ENCODE measurements around the gene NXF1.

NXF1 gene

DNA sequence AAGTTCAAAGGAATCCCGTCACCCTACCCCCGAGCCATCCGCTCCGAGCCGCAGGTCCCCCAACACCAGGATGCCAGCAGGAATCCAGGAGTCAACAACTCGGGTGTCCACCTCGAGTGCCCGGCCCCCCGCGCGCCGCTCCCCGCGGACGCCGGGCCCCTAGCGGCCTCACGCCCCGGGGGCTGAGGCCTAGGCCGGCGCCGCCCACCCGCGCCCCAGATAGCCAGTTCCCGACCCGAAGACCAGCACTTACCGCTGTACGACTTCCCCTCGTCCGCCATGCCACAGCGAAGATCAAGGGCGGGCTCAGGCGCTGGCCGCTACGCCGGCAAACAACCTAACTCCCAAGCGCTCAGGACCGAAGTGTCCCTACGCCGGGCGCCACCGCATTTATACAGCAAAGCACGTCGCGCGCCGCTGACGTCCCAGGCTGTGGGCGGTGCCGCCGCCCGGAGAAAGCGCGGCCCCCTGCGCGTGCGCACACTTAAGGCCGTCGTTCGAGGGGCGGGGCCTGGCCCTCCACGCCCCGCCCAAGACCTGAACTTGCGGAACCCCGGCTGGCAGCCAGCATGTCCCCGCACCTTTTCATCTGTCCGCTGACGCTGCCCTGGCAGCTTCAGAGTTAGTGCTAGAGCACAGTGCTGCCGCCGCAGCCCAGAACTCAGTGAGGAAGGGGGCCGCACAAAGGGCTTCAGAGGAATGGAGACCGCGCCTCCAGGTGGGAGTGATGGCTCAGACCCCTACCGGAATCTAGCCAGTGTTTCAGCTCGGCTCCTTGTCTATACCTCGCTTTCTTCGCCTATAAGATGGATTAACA lies at the start of gene NXF1:
TSS of gene NXF1 (minus strand) at position 365 of the 817 bp plus-strand sequence. CDS start at position 281, 84 bp downstream.
- Histone ChIP-seq H4K20me1 (ENCODE audit: insufficient read depth, low read length) (no peaks in the 10 kb centered on the region), H3K27ac (ENCODE audit: low read depth, low read length, poor library complexity, severe bottlenecking) (peak within 1 kb of the TSS; percentile 76), H2AFZ (ENCODE audit: low read length) (no peak within 1 kb of the TSS), H3K4me3 (ENCODE audit: low read depth, low read length, poor library complexity, severe bottlenecking) (peak within 1 kb of the TSS; percentile 97), H3K27me3 (ENCODE audit: insufficient read depth, low read length) (no peaks in the 10 kb centered on the region), H3K4me2 (ENCODE audit: low read length) (peak within 1 kb of the TSS; percentile 98), H3F3A (ENCODE audit: insufficient read depth, low read length) (no peaks in the 10 kb centered on the region), H3K9me2 (ENCODE audit: low read depth, low read length) (no peaks in the 10 kb centered on the region), H3K79me2 (ENCODE audit: insufficient read depth, low read length) (peaks cover 17% of the 10 kb centered on the region), H3K4me1 (ENCODE audit: insufficient read depth, low read length, severe bottlenecking) (peaks cover 36% of the 10 kb centered on the region), H3K36me3 (ENCODE audit: insufficient read depth, low read length) (peaks cover 33% of the 10 kb centered on the region), H3K9ac (ENCODE audit: low read length) (peak within 1 kb of the TSS; percentile 91), H3K9me3 (ENCODE audit: low read length) (no peaks in the 10 kb centered on the region)
- TF ChIP-seq CTCF (IDR thresholded peaks at IDR 0.05; ENCODE audit: low read length) (no peak), EZH2 (IDR thresholded peaks at IDR 0.05; ENCODE audit: borderline replicate concordance, low read length) (no peak)

DNA sequence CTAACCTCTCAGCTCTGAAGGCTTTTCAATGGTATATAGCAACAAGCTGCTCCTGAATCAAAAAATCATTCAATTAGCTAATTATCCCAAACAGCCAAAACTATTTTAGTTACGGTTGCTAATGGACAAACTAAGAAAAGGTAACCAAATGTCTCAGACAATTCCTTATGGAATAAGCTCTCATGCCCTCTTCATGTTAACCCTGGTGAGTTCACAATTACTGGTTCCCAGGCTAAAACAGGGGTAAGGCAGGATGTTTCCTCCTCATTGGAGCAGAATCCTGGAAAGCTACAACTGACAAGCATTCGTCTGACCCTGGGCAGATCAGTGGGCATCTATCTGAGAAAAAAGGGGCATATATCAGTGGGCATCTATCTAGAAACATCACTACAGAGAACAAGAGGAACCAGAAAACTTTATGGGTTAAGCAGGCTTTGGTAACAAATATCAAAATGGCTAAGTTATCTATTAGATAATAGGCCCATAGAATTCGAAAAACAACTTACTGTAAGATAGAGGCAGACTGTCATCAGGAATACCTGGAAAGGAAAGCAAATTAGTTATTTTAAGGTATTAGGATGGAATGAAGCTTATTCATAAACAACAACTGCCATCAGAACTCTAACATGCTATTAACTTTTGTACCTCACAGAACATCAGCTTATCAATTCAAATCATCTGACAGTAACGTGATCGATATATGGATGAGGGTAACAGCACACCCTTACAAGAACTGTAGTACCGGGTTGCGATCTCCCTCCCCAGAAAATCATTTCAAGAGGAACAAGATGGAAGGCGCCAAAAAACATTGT lies 49.0 kb upstream of the NXF1 start:
- Histone ChIP-seq H3K36me3 (ENCODE audit: insufficient read depth, low read length) (peaks cover 50% of the 10 kb centered on the region), H4K20me1 (ENCODE audit: insufficient read depth, low read length) (no peaks in the 10 kb centered on the region), H3K4me3 (ENCODE audit: low read depth, low read length, poor library complexity, severe bottlenecking) (peak overlapping the region; percentile 100), H3K4me2 (ENCODE audit: low read length) (peak overlapping the region; percentile 95), H3K9ac (ENCODE audit: low read length) (peak overlapping the region; percentile 100), H3F3A (ENCODE audit: insufficient read depth, low read length) (peaks cover 52% of the 10 kb centered on the region), H3K9me2 (ENCODE audit: low read depth, low read length) (no peaks in the 10 kb centered on the region), H3K79me2 (ENCODE audit: insufficient read depth, low read length) (peaks cover 42% of the 10 kb centered on the region), H3K27me3 (ENCODE audit: insufficient read depth, low read length) (no peaks in the 10 kb centered on the region), H3K27ac (ENCODE audit: low read depth, low read length, poor library complexity, severe bottlenecking) (peak overlapping the region; percentile 92), H3K9me3 (ENCODE audit: low read length) (no peaks in the 10 kb centered on the region), H3K4me1 (ENCODE audit: insufficient read depth, low read length, severe bottlenecking) (peaks cover 39% of the 10 kb centered on the region), H2AFZ (ENCODE audit: low read length) (no peak overlapping the region)
- TF ChIP-seq EZH2 (IDR thresholded peaks at IDR 0.05; ENCODE audit: borderline replicate concordance, low read length) (no peak), CTCF (IDR thresholded peaks at IDR 0.05; ENCODE audit: low read length) (no peak)

DNA sequence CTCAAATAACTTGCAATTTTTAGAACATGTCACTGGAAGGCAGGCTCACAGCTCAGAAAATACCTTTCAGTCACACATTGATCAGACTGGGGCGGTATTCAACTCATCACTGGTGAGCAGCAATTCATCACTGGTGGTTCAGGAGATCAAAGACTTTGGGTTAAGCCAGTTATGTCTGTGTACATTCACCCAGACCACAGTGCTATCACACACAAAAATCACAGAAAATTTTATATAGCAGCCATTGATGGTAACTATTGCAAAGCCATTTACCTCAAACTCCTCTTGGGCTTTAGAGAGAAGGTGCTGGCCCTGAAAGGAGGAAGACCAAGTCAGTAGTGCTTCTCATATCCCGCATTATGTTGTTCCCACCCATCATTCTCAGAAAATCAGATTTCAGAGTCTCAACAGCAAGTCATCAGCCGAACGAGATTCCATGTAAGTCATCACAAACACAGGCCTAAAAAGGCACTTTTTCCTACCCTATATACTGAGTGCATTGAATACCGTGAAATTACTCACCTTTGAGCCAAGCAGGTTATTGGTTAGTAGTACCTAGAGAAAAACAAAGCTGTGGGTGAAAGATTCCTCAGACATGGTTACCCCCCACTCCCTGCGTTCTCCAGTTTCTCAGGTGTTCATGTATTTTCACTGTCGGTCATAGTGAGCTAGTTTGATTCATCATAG lies 48.2 kb upstream of the NXF1 start:
- Histone ChIP-seq H3K27me3 (ENCODE audit: insufficient read depth, low read length) (no peaks in the 10 kb centered on the region), H3K4me1 (ENCODE audit: insufficient read depth, low read length, severe bottlenecking) (peaks cover 37% of the 10 kb centered on the region), H3K36me3 (ENCODE audit: insufficient read depth, low read length) (peaks cover 50% of the 10 kb centered on the region), H3K9ac (ENCODE audit: low read length) (peak overlapping the region; percentile 100), H2AFZ (ENCODE audit: low read length) (no peak overlapping the region), H3K4me3 (ENCODE audit: low read depth, low read length, poor library complexity, severe bottlenecking) (peak overlapping the region; percentile 100), H3K9me3 (ENCODE audit: low read length) (no peaks in the 10 kb centered on the region), H3K4me2 (ENCODE audit: low read length) (peak overlapping the region; percentile 95), H3K27ac (ENCODE audit: low read depth, low read length, poor library complexity, severe bottlenecking) (peak overlapping the region; percentile 92), H3F3A (ENCODE audit: insufficient read depth, low read length) (peaks cover 52% of the 10 kb centered on the region), H4K20me1 (ENCODE audit: insufficient read depth, low read length) (no peaks in the 10 kb centered on the region), H3K9me2 (ENCODE audit: low read depth, low read length) (no peaks in the 10 kb centered on the region), H3K79me2 (ENCODE audit: insufficient read depth, low read length) (peaks cover 42% of the 10 kb centered on the region)
- TF ChIP-seq CTCF (IDR thresholded peaks at IDR 0.05; ENCODE audit: low read length) (no peak), EZH2 (IDR thresholded peaks at IDR 0.05; ENCODE audit: borderline replicate concordance, low read length) (no peak)
